ENCODE data around the gene INO80D. TPM values are rescaled to one million over a fixed set of nuclear protein-coding genes. Genes with fewer than 3 reads are reported as not detected.

The INO80D gene
- total RNA-seq, 4 donors from 2014 or later = 24.2 to 51.4 (median 32.5) TPM

GRCh38 chr2:205946226-205946625 is 139.7 kb downstream of the INO80D start:
- 72% methylated on average over 7 of the region's 7 CpGs for WGBS
- Histone ChIP-seq H3K4me1 (peaks cover 13% of the 10 kb centered on the region), H3K9me3 (no peaks in the 10 kb centered on the region), H3K27me3 (no peaks in the 10 kb centered on the region), H3K4me3 (no peak overlapping the region), H3K27ac (no peak overlapping the region), H3K36me3 (no peaks in the 10 kb centered on the region)
- DNase-seq (ENCODE audit: low spot score in 2 of 2) = no peak
- no peak for TF ChIP-seq EP300 (IDR thresholded peaks at IDR 0.05)
- no peak for TF ChIP-seq POLR2A (IDR thresholded peaks at IDR 0.05)
- TF ChIP-seq POLR2AphosphoS5 (IDR thresholded peaks at IDR 0.05) = no peak
- TF ChIP-seq, protein P1, sequence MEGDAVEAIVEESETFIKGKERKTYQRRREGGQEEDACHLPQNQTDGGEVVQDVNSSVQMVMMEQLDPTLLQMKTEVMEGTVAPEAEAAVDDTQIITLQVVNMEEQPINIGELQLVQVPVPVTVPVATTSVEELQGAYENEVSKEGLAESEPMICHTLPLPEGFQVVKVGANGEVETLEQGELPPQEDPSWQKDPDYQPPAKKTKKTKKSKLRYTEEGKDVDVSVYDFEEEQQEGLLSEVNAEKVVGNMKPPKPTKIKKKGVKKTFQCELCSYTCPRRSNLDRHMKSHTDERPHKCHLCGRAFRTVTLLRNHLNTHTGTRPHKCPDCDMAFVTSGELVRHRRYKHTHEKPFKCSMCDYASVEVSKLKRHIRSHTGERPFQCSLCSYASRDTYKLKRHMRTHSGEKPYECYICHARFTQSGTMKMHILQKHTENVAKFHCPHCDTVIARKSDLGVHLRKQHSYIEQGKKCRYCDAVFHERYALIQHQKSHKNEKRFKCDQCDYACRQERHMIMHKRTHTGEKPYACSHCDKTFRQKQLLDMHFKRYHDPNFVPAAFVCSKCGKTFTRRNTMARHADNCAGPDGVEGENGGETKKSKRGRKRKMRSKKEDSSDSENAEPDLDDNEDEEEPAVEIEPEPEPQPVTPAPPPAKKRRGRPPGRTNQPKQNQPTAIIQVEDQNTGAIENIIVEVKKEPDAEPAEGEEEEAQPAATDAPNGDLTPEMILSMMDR (IDR thresholded peaks at IDR 0.05) = no peak

Other genes starting within 250 kb of the INO80D start
- 10 to 100 TPM; 65.7 to 74.2 (median 69.9) TPM for gene NDUFS1, start 73.3 kb upstream of the INO80D start, total RNA-seq
- gene EEF1B2, start 73.7 kb upstream of the INO80D start, total RNA-seq = 100 to 1,000 TPM; 237 to 689 (median 502) TPM
- gene ZDBF2, start 188.5 kb upstream of the INO80D start, total RNA-seq = 1 to 10 TPM; 3.4 to 8.0 (median 4.3) TPM